GM19043 (cell line): Measurements from ENCODE around the gene TM9SF1.
A peak's percentile ranks its signal among the peaks of the same experiment; 100 is the strongest.

ENCODE experiments used
- ATAC-seq: cut with Tn5 transposase; IDR thresholded peaks from one replicate; pipeline ENCODE4 v1.9.1; 2021; ENCODE audit warnings: low read depth; ENCODE audit not compliant: unreplicated experiment

TM9SF1 gene

DNA sequence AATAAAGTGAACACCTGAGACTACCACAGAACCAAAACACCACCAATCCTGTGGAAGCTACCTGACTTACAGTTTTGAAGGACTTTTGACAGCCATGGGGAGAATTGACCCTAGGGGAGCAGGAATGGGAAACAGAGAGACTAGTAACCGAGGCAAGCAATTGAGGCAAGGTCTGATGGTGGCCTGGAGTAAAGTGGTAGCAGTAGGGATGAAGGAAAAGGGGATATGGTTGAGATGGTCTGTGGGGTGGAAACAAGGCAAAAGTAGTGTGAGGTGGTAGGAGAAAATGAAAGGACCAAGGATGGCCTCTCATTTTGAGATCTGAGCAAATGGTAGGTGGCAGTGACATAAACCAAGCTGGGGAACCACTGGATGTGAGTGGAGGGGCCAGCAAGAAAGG is 38.4 kb downstream of the TM9SF1 start:
- ATAC-seq = no peak

DNA sequence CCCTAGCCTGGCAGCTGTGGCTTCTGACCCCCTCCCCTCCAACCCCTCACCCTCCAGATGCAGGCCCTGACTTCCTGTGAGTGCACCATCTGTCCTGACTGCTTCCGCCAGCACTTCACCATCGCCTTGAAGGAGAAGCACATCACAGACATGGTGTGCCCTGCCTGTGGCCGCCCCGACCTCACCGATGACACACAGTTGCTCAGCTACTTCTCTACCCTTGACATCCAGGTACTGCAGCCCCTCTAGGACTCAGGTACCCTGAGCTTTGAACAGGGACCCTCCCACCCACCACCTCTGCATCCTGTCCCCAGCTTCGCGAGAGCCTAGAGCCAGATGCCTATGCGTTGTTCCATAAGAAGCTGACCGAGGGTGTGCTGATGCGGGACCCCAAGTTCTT is 40.1 kb downstream of the TM9SF1 start:
- no peak for ATAC-seq

DNA sequence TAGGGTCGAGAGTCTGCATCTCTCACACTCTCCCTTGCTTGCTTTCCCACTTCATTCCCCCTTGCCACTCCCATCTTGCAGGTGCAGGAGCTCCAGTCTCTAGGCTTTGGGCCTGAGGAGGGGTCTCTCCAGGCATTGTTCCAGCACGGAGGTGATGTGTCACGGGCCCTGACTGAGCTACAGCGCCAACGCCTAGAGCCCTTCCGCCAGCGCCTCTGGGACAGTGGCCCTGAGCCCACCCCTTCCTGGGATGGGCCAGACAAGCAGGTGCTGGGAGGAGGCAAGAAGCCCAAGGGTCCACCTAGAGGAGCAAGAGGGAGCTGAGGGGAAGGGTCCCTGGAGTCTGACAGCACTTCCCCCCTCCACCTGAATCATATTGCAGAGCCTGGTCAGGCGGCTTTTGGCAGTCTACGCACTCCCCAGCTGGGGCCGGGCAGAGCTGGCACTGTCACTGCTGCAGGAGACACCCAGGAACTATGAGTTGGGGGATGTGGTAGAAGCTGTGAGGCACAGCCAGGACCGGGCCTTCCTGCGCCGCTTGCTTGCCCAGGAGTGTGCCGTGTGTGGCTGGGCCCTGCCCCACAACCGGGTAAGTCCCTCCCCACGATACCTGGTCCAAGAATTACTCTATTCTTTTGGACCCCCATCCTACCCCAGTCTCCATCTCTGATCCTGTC is 43.7 kb downstream of the TM9SF1 start:
- ATAC-seq = no peak

DNA sequence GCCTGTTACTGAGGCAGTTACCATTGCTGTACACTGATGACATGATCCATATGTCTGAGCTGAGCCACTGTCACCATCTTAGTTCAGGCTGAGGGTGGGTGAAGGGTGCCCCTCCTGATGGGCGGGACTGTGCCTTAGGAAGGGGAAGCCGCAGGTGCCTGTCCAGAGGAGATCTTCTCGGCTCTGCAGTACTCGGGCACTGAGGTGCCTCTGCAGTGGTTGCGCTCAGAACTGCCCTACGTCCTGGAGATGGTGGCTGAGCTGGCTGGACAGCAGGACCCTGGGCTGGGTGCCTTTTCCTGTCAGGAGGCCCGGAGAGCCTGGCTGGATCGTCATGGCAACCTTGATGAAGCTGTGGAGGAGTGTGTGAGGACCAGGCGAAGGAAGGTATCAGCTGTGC is 44.2 kb downstream of the TM9SF1 start:
- no peak for ATAC-seq

DNA sequence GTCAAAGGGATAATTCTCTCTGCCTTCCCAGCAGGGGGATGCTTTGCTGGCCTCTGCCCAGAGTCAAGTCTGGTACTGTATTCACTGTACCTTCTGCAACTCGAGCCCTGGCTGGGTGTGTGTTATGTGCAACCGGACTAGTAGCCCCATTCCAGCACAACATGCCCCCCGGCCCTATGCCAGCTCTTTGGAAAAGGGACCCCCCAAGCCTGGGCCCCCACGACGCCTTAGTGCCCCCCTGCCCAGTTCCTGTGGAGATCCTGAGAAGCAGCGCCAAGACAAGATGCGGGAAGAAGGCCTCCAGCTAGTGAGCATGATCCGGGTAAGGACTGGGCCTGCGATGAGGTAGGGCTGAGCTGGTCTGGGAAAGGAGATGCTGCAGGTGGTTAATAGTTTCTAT is 44.7 kb downstream of the TM9SF1 start:
- ATAC-seq = no peak

DNA sequence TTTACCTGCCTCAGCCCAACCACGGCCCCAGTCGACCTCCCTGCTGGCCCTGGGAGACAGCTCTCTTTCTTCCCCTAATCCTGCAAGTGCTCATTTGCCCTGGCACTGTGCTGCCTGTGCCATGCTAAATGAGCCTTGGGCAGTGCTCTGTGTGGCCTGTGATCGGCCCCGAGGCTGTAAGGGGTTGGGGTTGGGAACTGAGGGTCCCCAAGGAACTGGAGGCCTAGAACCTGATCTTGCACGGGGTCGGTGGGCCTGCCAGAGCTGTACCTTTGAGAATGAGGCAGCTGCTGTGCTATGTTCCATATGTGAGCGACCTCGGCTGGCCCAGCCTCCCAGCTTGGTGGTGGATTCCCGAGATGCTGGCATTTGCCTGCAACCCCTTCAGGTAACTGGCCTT is 45.2 kb downstream of the TM9SF1 start:
- ATAC-seq = no peak

DNA sequence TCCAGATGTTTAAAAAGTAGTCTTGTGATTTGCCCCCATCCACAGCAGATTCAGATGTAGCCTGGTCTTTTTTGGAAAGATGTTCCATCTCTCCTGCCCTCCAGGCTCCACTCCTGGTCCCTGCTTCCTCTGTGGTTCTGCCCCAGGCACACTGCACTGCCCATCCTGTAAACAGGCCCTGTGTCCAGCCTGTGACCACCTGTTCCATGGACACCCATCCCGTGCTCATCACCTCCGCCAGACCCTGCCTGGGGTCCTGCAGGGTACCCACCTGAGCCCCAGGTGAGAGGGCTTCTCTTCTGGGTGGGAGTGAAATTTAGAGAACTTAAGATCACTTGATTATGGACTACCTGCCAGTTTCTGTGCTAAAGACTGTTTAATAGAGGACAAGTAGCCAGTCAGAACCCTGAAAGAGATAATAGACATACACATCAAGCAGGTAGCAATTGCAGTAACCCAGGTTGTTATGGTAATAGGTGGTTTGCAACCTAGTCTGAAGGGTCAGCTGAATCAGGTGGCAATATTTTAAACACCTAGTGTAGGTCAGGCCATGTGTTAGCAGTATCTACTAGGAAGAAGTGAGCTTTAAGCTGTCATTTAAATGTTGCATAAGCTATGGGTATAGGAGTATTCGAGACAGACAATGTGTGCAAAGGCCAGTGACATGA is 45.8 kb downstream of the TM9SF1 start:
- no peak for ATAC-seq

DNA sequence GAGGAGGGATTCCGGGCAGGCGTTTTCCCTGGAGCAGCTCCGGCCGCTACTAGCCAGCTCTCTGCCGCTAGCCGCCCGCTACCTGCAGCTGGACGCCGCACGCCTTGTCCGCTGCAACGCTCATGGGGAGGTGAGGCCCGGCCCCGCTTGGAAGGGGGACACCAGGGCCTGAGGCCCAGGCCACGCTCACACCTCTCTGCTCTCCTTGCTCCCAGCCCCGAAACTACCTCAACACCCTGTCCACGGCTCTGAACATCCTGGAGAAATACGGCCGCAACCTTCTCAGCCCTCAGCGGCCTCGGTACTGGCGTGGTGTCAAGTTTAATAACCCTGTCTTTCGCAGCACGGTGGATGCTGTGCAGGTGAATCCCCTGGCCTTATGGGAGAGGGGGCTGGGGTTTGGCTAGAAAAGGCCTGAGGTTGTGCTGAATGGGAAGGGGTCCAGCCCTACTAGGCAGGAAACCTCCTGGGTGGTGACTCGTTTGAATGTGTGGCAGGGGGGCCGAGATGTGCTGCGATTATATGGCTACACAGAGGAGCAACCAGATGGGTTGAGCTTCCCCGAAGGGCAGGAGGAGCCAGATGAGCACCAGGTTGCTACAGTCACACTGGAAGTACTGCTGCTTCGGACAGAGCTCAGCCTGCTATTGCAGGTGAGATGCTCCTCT is 47.3 kb downstream of the TM9SF1 start:
- no peak for ATAC-seq

DNA sequence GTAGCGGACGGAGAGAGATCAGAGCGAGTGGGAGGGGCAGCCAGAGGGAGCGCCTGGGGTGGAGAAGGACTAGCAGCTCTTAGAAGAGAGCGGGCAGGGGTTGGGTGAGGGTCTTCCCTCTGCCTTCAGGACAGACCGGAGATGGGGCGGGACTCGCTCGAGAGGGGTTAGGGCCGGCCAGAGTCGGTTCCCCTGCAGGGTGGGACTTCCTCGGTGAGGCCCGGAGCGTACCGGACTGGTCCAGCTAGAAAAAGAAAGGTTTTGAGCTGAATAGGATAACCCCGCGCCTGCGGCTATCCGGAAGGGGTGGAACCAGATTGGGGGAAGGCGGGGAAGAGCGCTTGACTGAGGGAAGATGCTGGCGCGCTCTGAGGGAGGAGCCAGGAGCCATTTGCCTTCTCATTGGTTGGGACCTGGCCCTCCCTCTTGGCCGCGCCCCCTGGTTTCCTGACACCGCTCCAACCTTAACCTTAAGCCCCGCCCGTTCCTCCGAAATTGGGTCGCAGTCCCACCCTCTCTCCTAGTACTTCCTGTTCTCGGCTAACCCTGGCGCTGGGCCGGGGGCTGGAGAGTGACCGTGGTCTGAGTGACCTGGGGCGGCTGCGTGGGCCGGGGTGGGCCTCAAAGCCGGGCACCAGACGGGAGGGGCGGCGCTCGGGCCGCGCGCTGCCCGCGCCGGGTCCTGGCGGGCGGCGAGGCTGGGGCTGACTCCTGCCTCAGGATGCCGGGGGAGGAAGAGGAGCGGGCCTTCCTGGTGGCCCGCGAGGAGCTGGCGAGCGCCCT is 48.1 kb downstream of the TM9SF1 start, which contains the start of gene RNF31:
Gene RNF31 (plus strand): TSS at position 521 of the 783 bp plus-strand sequence. CDS start 201 bp downstream, at position 722.
- ATAC-seq = peak; percentile 79

DNA sequence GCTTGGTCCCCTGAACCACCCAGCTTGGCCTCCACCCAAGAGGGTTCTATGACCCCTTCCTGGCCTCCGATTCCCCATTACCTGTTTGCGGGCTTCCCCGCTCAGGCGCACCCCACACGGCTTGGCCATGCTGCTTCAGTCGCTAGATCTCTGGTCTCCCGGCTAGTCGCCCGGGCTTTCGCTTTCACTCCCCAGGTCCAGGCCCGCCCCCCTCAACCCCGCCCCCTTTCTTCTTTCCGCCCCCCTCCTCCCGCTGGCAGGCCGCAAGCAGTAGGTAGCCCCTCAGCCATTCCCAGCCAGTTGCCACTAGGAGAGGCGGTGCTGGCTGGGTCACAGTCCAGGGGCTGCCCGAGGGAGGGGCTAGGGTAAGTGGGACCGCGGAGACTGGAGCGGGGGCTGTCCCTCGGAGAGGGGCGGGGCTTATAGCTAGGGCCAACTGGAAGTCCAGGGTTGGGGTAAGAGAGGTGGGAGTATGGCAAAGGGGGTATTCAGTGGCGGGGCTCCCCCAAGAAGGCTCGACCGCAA is 48.7 kb downstream of the TM9SF1 start, which contains the start of gene PSME2:
Gene PSME2 (minus strand): TSS at position 158 of the 525 bp plus-strand sequence. CDS start 29 bp downstream, at position 129.
- peak; percentile 57 for ATAC-seq

DNA sequence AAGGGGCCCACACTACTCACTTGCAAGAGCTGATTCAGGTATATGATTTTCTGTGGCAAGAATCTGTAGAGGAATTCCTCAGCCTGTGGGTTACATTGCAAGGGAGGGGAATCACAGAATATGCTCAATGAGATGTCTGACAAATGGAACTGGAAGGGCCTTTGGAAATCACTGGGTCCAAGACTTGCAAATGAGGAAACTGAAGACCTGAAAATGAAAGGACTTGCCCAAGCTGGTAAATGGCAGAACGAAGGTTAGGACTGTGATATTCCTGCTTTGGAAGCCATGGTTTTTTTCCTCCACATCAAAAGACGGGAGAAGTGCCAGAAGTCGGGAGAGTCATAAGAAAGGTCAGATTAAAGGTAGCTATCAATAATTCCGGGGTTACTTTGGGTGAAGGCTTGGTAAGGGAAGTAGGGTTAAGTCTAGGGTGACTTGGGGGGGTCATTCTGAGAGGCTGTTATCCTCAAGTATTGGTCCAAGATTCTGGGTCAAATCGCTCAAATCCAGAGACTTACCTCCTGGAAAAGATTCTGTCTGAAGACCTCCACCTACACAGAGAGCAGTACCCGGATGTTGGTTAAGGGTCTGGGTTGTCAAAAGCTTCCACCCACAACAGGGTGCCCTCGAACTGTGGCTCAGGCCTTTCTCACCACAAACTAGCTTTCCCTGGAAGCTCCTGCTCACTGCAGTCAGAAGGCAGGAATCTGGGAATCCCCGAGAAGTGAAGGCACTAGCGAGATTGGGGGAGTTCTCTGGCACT is 49.4 kb downstream of the TM9SF1 start:
- no peak for ATAC-seq

DNA sequence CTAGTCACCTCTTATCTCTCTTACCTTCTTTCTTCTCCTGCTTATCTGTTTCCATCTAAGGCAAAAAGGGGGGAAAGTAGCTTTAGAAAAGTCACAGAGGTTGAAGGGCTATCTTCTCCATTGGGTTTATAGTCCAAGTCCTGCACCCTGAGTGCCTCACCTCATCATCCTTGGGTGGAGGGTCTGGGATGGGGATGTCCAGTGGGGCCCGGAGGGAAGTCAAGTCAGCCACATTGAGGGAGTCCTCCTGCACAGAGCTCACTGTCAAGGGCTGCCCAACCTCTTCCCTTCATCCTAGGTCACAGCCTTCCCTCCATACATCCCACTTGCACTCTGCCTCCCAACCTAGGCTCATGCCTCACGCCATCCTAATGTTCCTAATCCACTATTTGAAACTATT is 50.0 kb downstream of the TM9SF1 start:
- no peak for ATAC-seq

DNA sequence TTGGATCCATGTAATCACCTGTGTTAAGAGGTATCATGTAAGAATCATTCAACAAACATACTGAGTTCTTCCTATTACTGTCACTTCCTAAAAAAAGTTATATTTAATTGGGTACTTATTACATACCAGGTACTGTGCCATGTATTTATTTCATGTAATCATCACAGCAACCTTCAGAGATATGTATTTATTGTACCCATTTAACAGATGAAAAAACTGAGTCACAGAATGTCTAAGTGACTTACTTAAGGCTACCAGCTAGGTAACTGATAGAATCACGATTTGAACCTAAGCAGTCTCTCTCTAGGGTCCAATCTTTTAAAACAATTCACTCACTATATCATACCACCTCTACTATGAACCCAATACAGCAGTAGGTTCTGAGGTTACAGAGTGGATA is 50.8 kb downstream of the TM9SF1 start:
- no peak for ATAC-seq

DNA sequence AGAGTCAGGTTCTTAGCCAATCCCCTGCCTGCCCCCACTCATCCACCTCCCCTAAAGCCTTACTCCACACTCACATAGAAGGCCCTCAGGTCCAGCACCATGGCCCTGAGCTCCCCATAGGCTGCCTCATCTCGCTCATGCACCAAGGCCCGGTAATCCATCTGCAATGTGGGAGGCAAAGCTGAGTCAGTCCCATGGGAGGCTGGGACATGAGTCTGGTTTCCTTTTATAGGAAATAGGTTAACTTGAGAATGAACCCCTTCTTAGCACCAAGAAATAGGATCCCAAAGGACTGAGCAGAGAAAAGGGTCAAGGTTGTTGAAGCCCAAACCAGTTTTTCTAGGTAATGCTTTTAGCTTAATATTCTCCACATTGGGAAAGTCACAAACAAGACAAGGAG is 51.7 kb downstream of the TM9SF1 start:
- ATAC-seq = no peak

DNA sequence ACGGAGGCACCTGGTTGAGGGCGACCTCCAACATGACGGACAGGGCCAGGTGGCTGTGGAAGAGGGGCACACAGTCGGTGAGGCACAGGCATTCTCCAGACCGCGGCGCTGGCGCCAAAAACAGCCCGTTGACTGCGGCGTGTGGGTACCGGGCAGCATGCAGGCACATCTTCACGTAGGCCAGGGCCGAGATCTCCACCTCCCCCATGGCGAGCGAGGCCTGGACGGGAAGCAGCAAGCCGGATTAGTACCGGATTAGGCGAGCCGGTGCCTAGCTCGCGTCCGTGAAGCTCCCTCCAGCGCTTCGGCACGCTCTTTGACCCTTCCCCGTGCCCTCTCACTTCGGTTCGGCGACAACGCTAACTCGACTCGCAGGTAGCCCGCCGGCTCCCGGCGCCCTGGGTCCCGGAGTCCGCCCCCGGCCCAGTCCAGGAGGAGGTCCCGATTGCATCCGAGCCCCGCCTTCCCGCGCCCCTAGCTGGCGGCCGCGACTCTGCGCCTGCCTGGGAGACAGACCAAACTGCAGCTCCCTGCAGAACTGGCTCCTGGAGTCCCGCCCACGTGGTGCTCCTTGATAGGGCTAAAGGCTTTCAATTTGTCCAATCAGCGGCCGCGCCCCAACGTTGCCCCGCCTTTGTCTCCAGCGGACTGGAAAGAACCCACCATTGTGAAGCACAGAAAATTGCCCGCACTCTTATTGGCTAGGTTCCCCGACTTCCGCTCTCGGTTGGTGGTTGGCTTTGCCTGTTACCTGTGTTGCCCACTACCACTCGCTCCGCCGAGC is 54.0 kb downstream of the TM9SF1 start, which contains the start of gene EMC9:
Gene EMC9 (minus strand): TSS at position 495 of the 784 bp plus-strand sequence. CDS start 287 bp downstream, at position 208.
- ATAC-seq = peak; percentile 86

DNA sequence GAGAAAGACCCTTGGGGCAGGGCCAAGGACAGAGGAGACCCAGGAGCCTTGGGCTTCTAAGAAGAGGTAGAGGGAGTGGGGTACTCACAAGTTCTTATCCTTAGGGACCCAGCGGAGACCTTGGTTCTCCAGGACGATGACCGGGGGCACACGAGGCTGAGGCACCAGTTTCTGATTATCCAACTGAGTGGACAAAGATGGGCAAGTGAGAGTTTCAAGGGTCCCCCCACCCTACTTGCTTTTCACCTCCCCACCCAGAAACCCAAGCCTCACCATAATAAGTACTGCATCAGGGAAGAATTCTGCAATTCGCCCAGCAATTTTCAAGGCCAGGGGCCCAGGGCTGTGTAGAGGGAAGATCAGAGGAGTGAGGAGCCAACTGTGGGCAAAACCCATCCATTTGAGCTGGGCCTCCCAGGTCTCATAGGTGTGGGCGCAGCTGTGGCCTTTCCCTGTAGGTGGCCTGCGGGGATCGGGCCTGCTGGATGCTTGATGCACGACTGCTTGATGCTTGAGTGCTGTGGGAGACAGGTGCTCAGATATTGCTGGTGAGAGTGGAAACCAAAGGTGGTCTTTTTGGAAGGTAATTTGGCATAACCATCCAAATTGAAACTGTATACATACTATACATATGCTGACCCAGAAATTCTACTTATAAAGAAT is 55.8 kb downstream of the TM9SF1 start:
- ATAC-seq = no peak
